Hepatocyte (in vitro differentiated cells): ENCODE data around the gene MIER2. TPM values are rescaled to one million over a fixed set of nuclear protein-coding genes. Genes with fewer than 3 reads are reported as not detected.
"Not testable (repeated sequence)": the region's sequence is repeated elsewhere in the genome, so short reads cannot be mapped to it uniquely, and the experiment has no call there.

Experiments
- DNase-seq: peaks from one replicate; pipeline ENCODE4 v3.0.0-alpha.2; 2016; ENCODE audit warnings: low spot score
- H2AFZ ChIP-seq: fragments of 200-600 bp; sonication (generic); 2 replicates; pipeline ENCODE4 v1.6.0; 2016; ENCODE audit warnings: antibody characterized with exemption, mild to moderate bottlenecking
- H3K27ac ChIP-seq: fragments of 200-600 bp; sonication (generic); 2 replicates; pipeline ENCODE4 v1.5.1; 2016; ENCODE audit warnings: mild to moderate bottlenecking
- H3K27me3 ChIP-seq: fragments of 200-600 bp; sonication (generic); 2 replicates; pipeline ENCODE4 v1.6.1; 2016
- H3K36me3 ChIP-seq: fragments of 200-600 bp; sonication (generic); replicated peaks from 2 replicates; pipeline ENCODE4 v1.5.1; 2016; ENCODE audit warnings: low read depth; ENCODE audit not compliant: insufficient read depth
- H3K4me1 ChIP-seq: fragments of 200-600 bp; sonication (generic); 2 replicates; pipeline ENCODE4 v1.5.1; 2016; ENCODE audit warnings: mild to moderate bottlenecking, moderate library complexity; ENCODE audit not compliant: insufficient read depth
- H3K4me2 ChIP-seq: fragments of 200-600 bp; sonication (generic); 2 replicates; pipeline ENCODE4 v1.6.0; 2016
- H3K4me3 ChIP-seq: fragments of 200-600 bp; sonication (generic); 2 replicates; pipeline ENCODE4 v1.5.1; 2016; ENCODE audit warnings: mild to moderate bottlenecking
- H3K79me2 ChIP-seq: fragments of 200-600 bp; sonication (generic); 2 replicates; pipeline ENCODE4 v1.6.0; 2017; ENCODE audit warnings: mild to moderate bottlenecking
- H3K9me2 ChIP-seq: fragments of 200-600 bp; sonication (generic); replicated peaks from 2 replicates; pipeline ENCODE4 v1.6.0; 2017; ENCODE audit warnings: mild to moderate bottlenecking; ENCODE audit not compliant: insufficient read depth
- H3K9me3 ChIP-seq: fragments of 200-600 bp; sonication (generic); 2 replicates; pipeline ENCODE4 v1.5.1; 2016; ENCODE audit warnings: low read depth, mild to moderate bottlenecking
- H4K20me1 ChIP-seq: fragments of 200-600 bp; sonication (generic); 2 replicates; pipeline ENCODE4 v1.6.0; 2016; ENCODE audit warnings: mild to moderate bottlenecking; ENCODE audit not compliant: insufficient read depth, poor library complexity, severe bottlenecking
- EZH2 ChIP-seq: fragments of 200-600 bp; sonication (generic); IDR thresholded peaks from 2 replicates; pipeline ENCODE4 v1.6.1; 2016; ENCODE audit warnings: antibody characterized with exemption, mild to moderate bottlenecking, borderline replicate concordance
- EZH2phosphoT487 ChIP-seq: fragments of 200-600 bp; sonication (generic); IDR thresholded peaks from one replicate; pipeline ENCODE4 v1.6.1; 2018; ENCODE audit warnings: antibody characterized with exemption, mild to moderate bottlenecking, low read depth, moderate library complexity; ENCODE audit not compliant: unreplicated experiment, severe bottlenecking
- WGBS: methylation state at CpG from one replicate; pipeline ENCODE4 v1.1.6; 2016; ENCODE audit warnings: low lambda C conversion rate; ENCODE audit errors: missing lambda C conversion rate; 5-methylcytosine and 5-hydroxymethylcytosine counted together
- polyA plus RNA-seq: library from polyadenylated mRNA; unstranded; fragments of >200 nt; fragmentation: Nextera tagmentation; extraction: Ambion mirVana; gene quantifications from 2 replicates; pipeline ENCODE4 v1.2.1, GENCODE V29; 2016
- total RNA-seq: library from RNA; depleted of rRNA; stranded (reverse); fragments of >200 nt; gene quantifications from 2 replicates; pipeline ENCODE4 v1.2.3, GENCODE V29; 2014
- TF ChIP-seq, protein P1 (sequence below): fragments of 200-600 bp; sonication (generic); IDR thresholded peaks from 2 replicates; pipeline ENCODE4 v1.5.1; 2016; ENCODE audit warnings: antibody characterized with exemption, mild to moderate bottlenecking; ENCODE audit not compliant: poor library complexity

Gene MIER2
- total and polyA plus RNA-seq, 2 experiments from 2014 or later, result 8.4 to 47.3 TPM

DNA sequence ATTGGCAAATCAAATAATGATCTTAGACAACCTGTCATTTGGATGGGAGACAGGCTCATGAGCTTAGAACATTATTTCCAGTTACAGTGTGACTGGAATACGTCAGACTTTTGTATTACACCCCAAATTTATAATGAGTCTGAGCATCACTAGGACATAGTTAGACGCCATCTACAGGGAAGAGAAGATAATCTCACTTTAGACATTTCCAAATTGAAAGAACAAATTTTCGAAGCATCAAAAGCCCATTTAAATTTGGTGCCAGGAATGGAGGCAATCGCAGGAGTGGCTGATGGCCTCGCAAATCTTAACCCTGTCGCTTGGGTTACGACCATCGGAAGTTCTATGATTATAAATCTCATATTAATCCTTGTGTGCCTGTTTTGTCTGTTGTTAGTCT lies 41.6 kb upstream of the MIER2 start:
- H3K27ac ChIP-seq, H3K27me3 ChIP-seq: not testable (repeated sequence)

DNA sequence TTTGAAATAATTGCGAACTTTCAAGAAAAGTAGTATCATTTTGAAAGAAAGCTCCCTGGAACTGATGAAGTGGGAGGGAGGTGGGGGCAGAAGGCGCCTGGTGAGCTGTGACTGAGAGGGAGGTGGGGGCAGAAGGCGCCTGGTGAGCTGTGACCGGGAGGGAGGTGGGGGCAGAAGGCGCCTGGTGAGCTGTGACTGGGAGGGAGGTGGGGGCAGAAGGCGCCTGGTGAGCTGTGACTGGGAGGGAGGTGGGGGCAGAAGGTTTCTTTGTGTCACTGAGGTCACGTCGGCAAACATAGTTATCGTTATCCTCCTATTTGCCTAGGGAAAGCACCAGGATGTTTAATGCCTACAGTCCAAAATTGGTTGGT lies 40.2 kb upstream of the MIER2 start:
- H3K27me3 ChIP-seq, result no peaks in the 10 kb centered on the region
- WGBS, result 50% methylated on average over 4 of the region's 9 CpGs

More for the DNA sequence above, 41.6 kb upstream of the MIER2 start:
- H3K79me2 ChIP-seq, H3K9me2 ChIP-seq, H3K4me1 ChIP-seq, H4K20me1 ChIP-seq, H3K9me3 ChIP-seq, DNase-seq, H3K36me3 ChIP-seq, H2AFZ ChIP-seq, H3K4me2 ChIP-seq, H3K4me3 ChIP-seq: not testable (repeated sequence)
- TF ChIP-seq, protein P1, sequence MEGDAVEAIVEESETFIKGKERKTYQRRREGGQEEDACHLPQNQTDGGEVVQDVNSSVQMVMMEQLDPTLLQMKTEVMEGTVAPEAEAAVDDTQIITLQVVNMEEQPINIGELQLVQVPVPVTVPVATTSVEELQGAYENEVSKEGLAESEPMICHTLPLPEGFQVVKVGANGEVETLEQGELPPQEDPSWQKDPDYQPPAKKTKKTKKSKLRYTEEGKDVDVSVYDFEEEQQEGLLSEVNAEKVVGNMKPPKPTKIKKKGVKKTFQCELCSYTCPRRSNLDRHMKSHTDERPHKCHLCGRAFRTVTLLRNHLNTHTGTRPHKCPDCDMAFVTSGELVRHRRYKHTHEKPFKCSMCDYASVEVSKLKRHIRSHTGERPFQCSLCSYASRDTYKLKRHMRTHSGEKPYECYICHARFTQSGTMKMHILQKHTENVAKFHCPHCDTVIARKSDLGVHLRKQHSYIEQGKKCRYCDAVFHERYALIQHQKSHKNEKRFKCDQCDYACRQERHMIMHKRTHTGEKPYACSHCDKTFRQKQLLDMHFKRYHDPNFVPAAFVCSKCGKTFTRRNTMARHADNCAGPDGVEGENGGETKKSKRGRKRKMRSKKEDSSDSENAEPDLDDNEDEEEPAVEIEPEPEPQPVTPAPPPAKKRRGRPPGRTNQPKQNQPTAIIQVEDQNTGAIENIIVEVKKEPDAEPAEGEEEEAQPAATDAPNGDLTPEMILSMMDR, result peak; percentile 13
- 62% methylated on average over 8 of the region's 8 CpGs for WGBS

DNA sequence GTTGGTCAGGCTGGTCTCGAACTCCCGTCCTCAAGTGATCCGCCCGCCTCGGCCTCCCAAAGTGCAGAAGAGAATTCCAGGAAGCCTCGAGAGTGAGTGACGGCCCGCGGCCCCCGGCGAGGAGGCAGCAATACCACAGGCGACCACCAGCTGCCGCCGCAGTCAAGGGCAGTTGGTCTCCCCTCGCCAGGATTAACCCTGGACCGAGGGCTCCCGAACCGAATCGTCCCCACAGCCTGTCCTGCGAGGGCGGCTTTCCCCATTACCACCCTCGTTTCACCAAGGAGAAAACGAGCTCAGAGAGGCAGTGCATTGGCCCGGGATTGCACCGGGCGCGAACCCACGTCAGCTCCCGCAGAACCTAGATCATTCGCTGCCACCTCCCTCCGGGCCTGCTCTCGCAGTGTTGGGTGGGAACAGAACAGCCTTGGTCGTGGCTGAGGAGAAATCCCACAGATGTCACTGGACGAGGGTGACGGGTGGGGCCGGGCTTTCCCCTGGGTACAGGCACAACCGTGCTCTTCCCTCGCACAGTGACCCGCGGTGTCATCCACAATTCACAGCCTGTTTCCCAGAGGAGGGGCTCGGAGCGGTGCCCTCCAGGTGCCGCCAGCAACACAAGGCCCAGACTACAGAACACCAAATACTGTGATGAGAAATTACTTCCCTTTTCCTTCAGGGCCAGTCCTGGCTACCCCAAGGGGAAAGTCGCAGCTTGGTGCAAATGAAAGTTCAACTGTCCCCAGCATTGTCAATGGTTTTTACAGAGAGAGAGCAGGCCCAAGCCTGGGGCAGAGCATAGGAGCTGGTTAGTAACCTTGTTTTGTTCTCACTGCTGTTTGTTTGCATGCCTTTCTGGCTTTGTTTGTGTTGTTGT lies 39.6 kb upstream of the MIER2 start:
- H3K9me3 ChIP-seq, result no peaks in the 10 kb centered on the region
- no peak overlapping the region for H3K4me2 ChIP-seq
- no peaks in the 10 kb centered on the region for H4K20me1 ChIP-seq
- H3K79me2 ChIP-seq, result no peaks in the 10 kb centered on the region
- no peaks in the 10 kb centered on the region for H3K27me3 ChIP-seq
- no peak overlapping the region for H3K27ac ChIP-seq
- no peaks in the 10 kb centered on the region for H3K36me3 ChIP-seq
- H2AFZ ChIP-seq, result no peak overlapping the region
- H3K4me1 ChIP-seq, result no peaks in the 10 kb centered on the region
- DNase-seq, result peak; percentile 49
- TF ChIP-seq, protein P1, result peak; percentile 60
- TF ChIP-seq EZH2phosphoT487 (no peak), EZH2 (no peak)
- WGBS, result 44% methylated on average over 43 of the region's 44 CpGs
- H3K4me3 ChIP-seq, result no peak overlapping the region
- H3K9me2 ChIP-seq, result no peaks in the 10 kb centered on the region

More for the DNA sequence above, 40.2 kb upstream of the MIER2 start:
- Histone ChIP-seq H3K9me2 (no peaks in the 10 kb centered on the region), H3K9me3 (no peaks in the 10 kb centered on the region), H3K4me3 (no peak overlapping the region), H3K27ac (no peak overlapping the region), H2AFZ (no peak overlapping the region), H3K36me3 (no peaks in the 10 kb centered on the region), H4K20me1 (no peaks in the 10 kb centered on the region), H3K4me2 (no peak overlapping the region), H3K4me1 (no peaks in the 10 kb centered on the region), H3K79me2 (no peaks in the 10 kb centered on the region)
- TF ChIP-seq EZH2 (no peak), EZH2phosphoT487 (no peak)
- TF ChIP-seq, protein P1, result no peak
- no peak for DNase-seq
